Head of caudate nucleus (tissue), 42 donors: ENCODE data around the gene TLL1.
A peak's percentile ranks its signal among the peaks of the same experiment; 100 is the strongest.

Experiments
- DNase-seq, 42 donors: peaks; one replicate each; pipeline versions ENCODE4 v3.0.0 to v3.0.0-alpha.2; 2020 to 2021; ENCODE audit warnings: mixed read lengths in 7 of 42
- intact Hi-C: fragments of 100-400 bp; cut with DNase I; formaldehyde crosslinking; loops from one replicate; pipeline ENCODE4 v1.15.0; 2022

The TLL1 gene

GRCh38 chr4:166019441-166020220, 146.6 kb downstream of the TLL1 start:
- no peak for DNase-seq
- intact Hi-C loops = no loop called here

GRCh38 chr4:166021617-166022016, 148.6 kb downstream of the TLL1 start:
- DNase-seq = no peak
- intact Hi-C loops = no loop called here

- DNase-seq = no peak
- intact Hi-C loops = no loop called here
Measured at GRCh38 chr4:166034965-166035364, 161.9 kb downstream of the TLL1 start.

- DNase-seq = no peak
- intact Hi-C loops = no loop called here
Measured at GRCh38 chr4:166039822-166040221, 166.8 kb downstream of the TLL1 start.

GRCh38 chr4:166042510-166043055, 169.5 kb downstream of the TLL1 start:
- DNase-seq = no peak

GRCh38 chr4:166043801-166044200, 170.8 kb downstream of the TLL1 start:
- intact Hi-C loops = no loop called here
- no peak for DNase-seq

More at GRCh38 chr4:166042510-166043055, 169.5 kb downstream of the TLL1 start:
- intact Hi-C loops = no loop called here

- no peak for DNase-seq
- intact Hi-C loops = no loop called here
Measured at GRCh38 chr4:166044871-166045270, 171.8 kb downstream of the TLL1 start.

- peak in 18 of 42 donors; percentile 4 to 68 (median 22) for DNase-seq
- intact Hi-C loops = no loop called here
Measured at GRCh38 chr4:166045457-166045856, 172.4 kb downstream of the TLL1 start.

GRCh38 chr4:166049036-166049435, 176.0 kb downstream of the TLL1 start:
- intact Hi-C loops = no loop called here
- DNase-seq = no peak

- intact Hi-C loops = no loop called here
- DNase-seq = no peak
Measured at GRCh38 chr4:166064721-166065120, 191.7 kb downstream of the TLL1 start.

- DNase-seq = peak in 7 of 42 donors; percentile 9 to 37 (median 17)
- intact Hi-C loops = no loop called here
Measured at GRCh38 chr4:166065324-166065723, 192.3 kb downstream of the TLL1 start.

- no peak for DNase-seq
- intact Hi-C loops = no loop called here
Measured at GRCh38 chr4:166066936-166067335, 193.9 kb downstream of the TLL1 start.

GRCh38 chr4:166067915-166068314, 194.9 kb downstream of the TLL1 start:
- DNase-seq = no peak
- intact Hi-C loops = no loop called here

GRCh38 chr4:166073783-166074182, 200.7 kb downstream of the TLL1 start:
- intact Hi-C loops = no loop called here
- DNase-seq = peak in 5 of 42 donors; percentile 11 to 41 (median 23)

GRCh38 chr4:166075599-166075998, 202.6 kb downstream of the TLL1 start:
- intact Hi-C loops = no loop called here
- no peak for DNase-seq

- intact Hi-C loops = no loop called here
- DNase-seq = no peak
Measured at GRCh38 chr4:166077782-166078181, 204.7 kb downstream of the TLL1 start.

GRCh38 chr4:166078383-166078782, 205.3 kb downstream of the TLL1 start:
- no peak for DNase-seq
- intact Hi-C loops = no loop called here

- intact Hi-C loops = no loop called here
- no peak for DNase-seq
Measured at GRCh38 chr4:166078955-166079354, 205.9 kb downstream of the TLL1 start.

- intact Hi-C loops = loop anchor here (5.0 kb wide), 1 partner anchor 550 kb away; no protein-coding TSS in a partner anchor
- no peak for DNase-seq
Measured at GRCh38 chr4:166087569-166087968, 214.5 kb downstream of the TLL1 start.

GRCh38 chr4:166088576-166088975, 215.5 kb downstream of the TLL1 start:
- intact Hi-C loops = loop anchor here (5.0 kb wide), 1 partner anchor 551 kb away; no protein-coding TSS in a partner anchor
- no peak for DNase-seq

GRCh38 chr4:166091146-166091545, 218.1 kb downstream of the TLL1 start:
- DNase-seq = no peak
- intact Hi-C loops = no loop called here
